ENCODE results near the gene SORBS1. TPM values are rescaled to one million over a fixed set of nuclear protein-coding genes. Genes with fewer than 3 reads are reported as not detected.

Gene SORBS1
- total and polyA plus RNA-seq, 9 of the 15 experiments (the other 6 are each of a cell fraction or from before 2014, with no cell fraction given): 2.0 to 13.3 (median 6.5) TPM

DNA sequence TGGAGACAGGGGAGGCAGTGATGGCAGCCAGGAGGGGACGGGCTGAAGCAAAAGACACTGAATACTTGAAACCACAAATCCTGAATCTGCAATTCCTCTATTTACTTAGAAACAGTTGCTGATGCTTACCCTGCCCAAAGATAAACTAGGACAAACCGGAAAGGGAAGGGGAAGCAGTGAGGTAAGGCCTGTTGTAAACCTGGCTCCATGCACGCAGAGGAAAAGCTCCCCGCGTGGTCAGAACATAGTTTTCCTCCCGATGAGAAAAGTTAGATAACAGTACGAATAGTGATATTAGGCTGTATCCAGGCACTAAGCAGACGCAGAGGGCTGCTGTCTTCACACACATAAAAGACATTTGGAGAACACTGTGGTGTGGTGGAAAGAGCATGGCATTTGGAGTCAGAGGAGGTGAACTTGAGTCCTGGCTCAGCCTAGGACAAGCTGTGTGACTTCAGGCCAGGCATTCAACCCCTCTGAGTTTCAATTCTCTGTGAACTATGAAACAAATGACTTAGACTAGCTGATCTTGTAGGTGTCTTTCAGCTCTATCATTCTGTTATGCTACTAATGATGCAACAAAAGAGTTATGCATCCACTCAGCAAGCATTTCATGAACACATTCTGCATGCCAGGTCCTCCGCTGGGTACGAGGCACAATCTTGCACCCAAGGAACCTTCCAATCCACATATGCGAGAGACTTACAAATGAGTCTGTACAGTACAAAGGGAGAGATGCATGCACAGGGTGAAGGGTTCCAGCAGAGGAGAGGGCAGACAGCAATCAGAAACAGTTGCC lies 80.9 kb downstream of the SORBS1 start (continued):
- TF ChIP-seq, protein P1, sequence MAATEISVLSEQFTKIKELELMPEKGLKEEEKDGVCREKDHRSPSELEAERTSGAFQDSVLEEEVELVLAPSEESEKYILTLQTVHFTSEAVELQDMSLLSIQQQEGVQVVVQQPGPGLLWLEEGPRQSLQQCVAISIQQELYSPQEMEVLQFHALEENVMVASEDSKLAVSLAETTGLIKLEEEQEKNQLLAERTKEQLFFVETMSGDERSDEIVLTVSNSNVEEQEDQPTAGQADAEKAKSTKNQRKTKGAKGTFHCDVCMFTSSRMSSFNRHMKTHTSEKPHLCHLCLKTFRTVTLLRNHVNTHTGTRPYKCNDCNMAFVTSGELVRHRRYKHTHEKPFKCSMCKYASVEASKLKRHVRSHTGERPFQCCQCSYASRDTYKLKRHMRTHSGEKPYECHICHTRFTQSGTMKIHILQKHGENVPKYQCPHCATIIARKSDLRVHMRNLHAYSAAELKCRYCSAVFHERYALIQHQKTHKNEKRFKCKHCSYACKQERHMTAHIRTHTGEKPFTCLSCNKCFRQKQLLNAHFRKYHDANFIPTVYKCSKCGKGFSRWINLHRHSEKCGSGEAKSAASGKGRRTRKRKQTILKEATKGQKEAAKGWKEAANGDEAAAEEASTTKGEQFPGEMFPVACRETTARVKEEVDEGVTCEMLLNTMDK (IDR thresholded peaks at IDR 0.05; ENCODE audit: borderline replicate concordance, insufficient read depth, low read depth, low read length, poor library complexity, severe bottlenecking): no peak
- no peak for TF ChIP-seq KLF6 (CRISPR knock-in tag; IDR thresholded peaks at IDR 0.05; ENCODE audit: borderline replicate concordance)
- no peak for TF ChIP-seq TEAD1 (CRISPR knock-in tag; IDR thresholded peaks at IDR 0.05)
- TF ChIP-seq ZNF583 (CRISPR knock-in tag; IDR thresholded peaks at IDR 0.05): no peak

DNA sequence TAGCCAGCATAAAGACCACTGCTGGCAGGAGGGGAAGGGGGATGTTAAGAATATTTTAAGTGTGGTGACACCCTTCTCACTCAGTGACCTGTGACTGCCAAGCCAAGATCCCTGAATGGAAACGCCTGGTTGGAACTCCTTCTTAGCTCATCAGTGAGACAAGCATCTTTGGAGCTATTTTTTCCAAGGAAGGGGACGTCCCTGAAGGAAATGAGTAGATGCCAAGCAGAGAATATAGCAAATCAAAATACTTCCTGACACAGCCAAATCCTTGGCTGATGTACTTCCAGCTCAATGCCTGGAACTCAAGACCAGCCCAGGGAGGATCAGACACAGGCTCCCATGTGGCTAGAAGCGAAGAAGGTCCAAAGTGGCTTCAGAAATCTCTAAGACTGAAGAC lies 82.2 kb downstream of the SORBS1 start:
- no peak for FAIRE-seq
- CTCF ChIA-PET (ENCODE audit: low intra/inter-chr PET ratio): no interaction called here

More for the DNA sequence above, 82.2 kb downstream of the SORBS1 start:
- no peaks in the 10 kb centered on the region for H3K9me1 ChIP-seq (ENCODE audit: control insufficient read depth, insufficient read depth, low read length)
- H3K4me3 ChIP-seq: no peak overlapping the region
- H3K9me3 ChIP-seq (replicated peaks; ENCODE audit: control insufficient read depth, insufficient read depth, low read depth, low read length): no peaks in the 10 kb centered on the region
- BruUV-seq (replicated peaks): no TSS peak
- peaks cover 7 to 16% of the 10 kb centered on the region in 2 experiments; a peak in 3 of 5 replicates for H3K4me1 ChIP-seq (replicated peaks in 1 of 2; ENCODE audit: control insufficient read depth in 2 of 2, insufficient read depth in 2 of 2, low read length in 2 of 2)
- intact Hi-C loops (cut with micrococcal nuclease) (no loop called here), in situ Hi-C loops (cut with MboI) (no loop called here)
- H2AFZ ChIP-seq (ENCODE audit: low read depth, low read length): no peak overlapping the region
- H3K36me3 ChIP-seq (ENCODE audit: control insufficient read depth, insufficient read depth, low read length): no peaks in the 10 kb centered on the region
- no peaks in the 10 kb centered on the region for H3K27me3 ChIP-seq (ENCODE audit: control insufficient read depth in 2 of 2, insufficient read depth in 2 of 2, low read length in 2 of 2)
- no peaks in the 10 kb centered on the region for H3K79me2 ChIP-seq (ENCODE audit: control insufficient read depth, insufficient read depth, low read length)
- no peak for ATAC-seq
- TF ChIP-seq CBX3 (IDR thresholded peaks at IDR 0.05; ENCODE audit: borderline replicate concordance in 1 of 2, low read length in 2 of 2): no peak
- TF ChIP-seq, protein P2, sequence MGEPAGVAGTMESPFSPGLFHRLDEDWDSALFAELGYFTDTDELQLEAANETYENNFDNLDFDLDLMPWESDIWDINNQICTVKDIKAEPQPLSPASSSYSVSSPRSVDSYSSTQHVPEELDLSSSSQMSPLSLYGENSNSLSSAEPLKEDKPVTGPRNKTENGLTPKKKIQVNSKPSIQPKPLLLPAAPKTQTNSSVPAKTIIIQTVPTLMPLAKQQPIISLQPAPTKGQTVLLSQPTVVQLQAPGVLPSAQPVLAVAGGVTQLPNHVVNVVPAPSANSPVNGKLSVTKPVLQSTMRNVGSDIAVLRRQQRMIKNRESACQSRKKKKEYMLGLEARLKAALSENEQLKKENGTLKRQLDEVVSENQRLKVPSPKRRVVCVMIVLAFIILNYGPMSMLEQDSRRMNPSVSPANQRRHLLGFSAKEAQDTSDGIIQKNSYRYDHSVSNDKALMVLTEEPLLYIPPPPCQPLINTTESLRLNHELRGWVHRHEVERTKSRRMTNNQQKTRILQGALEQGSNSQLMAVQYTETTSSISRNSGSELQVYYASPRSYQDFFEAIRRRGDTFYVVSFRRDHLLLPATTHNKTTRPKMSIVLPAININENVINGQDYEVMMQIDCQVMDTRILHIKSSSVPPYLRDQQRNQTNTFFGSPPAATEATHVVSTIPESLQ (CRISPR knock-in tag; IDR thresholded peaks at IDR 0.05): no peak
- TF ChIP-seq SMARCA4 (IDR thresholded peaks at IDR 0.05): no peak
- H4K20me1 ChIP-seq (replicated peaks; ENCODE audit: control insufficient read depth, insufficient read depth, low read length): no peaks in the 10 kb centered on the region
- POLR2A ChIA-PET: interaction anchor here (0.8 to 2.1 kb wide), 2 partner anchors 8 to 10 kb away, joined by 3 to 7 read pairs; no protein-coding TSS in a partner anchor
- no peak overlapping the region for H3K4me2 ChIP-seq (ENCODE audit: insufficient read depth, low read length)
- DNase-seq (ENCODE audit: extremely low read depth in 1 of 4, low spot score in 3 of 4): no peak
- 50% methylated on average over 3 of the region's 3 CpGs for WGBS (ENCODE audit: insufficient coverage, low coverage, missing lambda C conversion rate)
- H3K27ac ChIP-seq (ENCODE audit: extremely low read depth, low read depth, low read length): no peak overlapping the region
- H3K9ac ChIP-seq (ENCODE audit: insufficient read depth in 1 of 2, low read depth in 2 of 2, low read length in 2 of 2): no peak overlapping the region
